ENCODE results near the gene BRCA1. TPM values are rescaled to one million over a fixed set of nuclear protein-coding genes. Genes with fewer than 3 reads are reported as not detected.
"Not testable (repeated sequence)": the region's sequence is repeated elsewhere in the genome, so short reads cannot be mapped to it uniquely, and the experiment has no call there.

BRCA1 gene
- total RNA-seq, 1 experiment from 2014 or later: 27.9 TPM

- no peak for DNase-seq
- Histone ChIP-seq H3K4me3 (ENCODE audit: insufficient read depth, low read depth, low read length) (no peak overlapping the region), H3K27me3 (ENCODE audit: control insufficient read depth, insufficient read depth, low read length) (no peaks in the 10 kb centered on the region), H3K36me3 (replicated peaks; ENCODE audit: control insufficient read depth, insufficient read depth, low read length) (no peaks in the 10 kb centered on the region; the same call in 1 of the 2 replicates)
Measured at GRCh38 chr17:43142153-43142552, 17.0 kb upstream of the BRCA1 start.

- H3K27me3 ChIP-seq (ENCODE audit: control insufficient read depth, insufficient read depth, low read length): no peaks in the 10 kb centered on the region
- no peak overlapping the region for H3K4me3 ChIP-seq (ENCODE audit: insufficient read depth, low read depth, low read length)
- no peak for DNase-seq
- no peaks in the 10 kb centered on the region; the same call in 1 of the 2 replicates for H3K36me3 ChIP-seq (replicated peaks; ENCODE audit: control insufficient read depth, insufficient read depth, low read length)
Measured at GRCh38 chr17:43140396-43141332, 15.5 kb upstream of the BRCA1 start.

- H3K36me3 ChIP-seq (replicated peaks; ENCODE audit: control insufficient read depth, insufficient read depth, low read length); H3K4me3 ChIP-seq (ENCODE audit: insufficient read depth, low read depth, low read length); DNase-seq; H3K27me3 ChIP-seq (ENCODE audit: control insufficient read depth, insufficient read depth, low read length): not testable (repeated sequence)
Measured at GRCh38 chr17:43138531-43138930, 13.4 kb upstream of the BRCA1 start.

- H3K36me3 ChIP-seq (replicated peaks; ENCODE audit: control insufficient read depth, insufficient read depth, low read length); DNase-seq; H3K27me3 ChIP-seq (ENCODE audit: control insufficient read depth, insufficient read depth, low read length); H3K4me3 ChIP-seq (ENCODE audit: insufficient read depth, low read depth, low read length): not testable (repeated sequence)
Measured at GRCh38 chr17:43136574-43136973, 11.4 kb upstream of the BRCA1 start.

- DNase-seq: peak; percentile 48
- Histone ChIP-seq H3K36me3 (replicated peaks; ENCODE audit: control insufficient read depth, insufficient read depth, low read length) (peaks cover 1% of the 10 kb centered on the region; the same call in 1 of the 2 replicates), H3K27me3 (ENCODE audit: control insufficient read depth, insufficient read depth, low read length) (no peaks in the 10 kb centered on the region), H3K4me3 (ENCODE audit: insufficient read depth, low read depth, low read length) (no peak overlapping the region)
Measured at GRCh38 chr17:43135454-43135819, 10.3 kb upstream of the BRCA1 start.

- Histone ChIP-seq H3K4me3 (ENCODE audit: insufficient read depth, low read depth, low read length) (no peak overlapping the region), H3K27me3 (ENCODE audit: control insufficient read depth, insufficient read depth, low read length) (no peaks in the 10 kb centered on the region), H3K36me3 (replicated peaks; ENCODE audit: control insufficient read depth, insufficient read depth, low read length) (peaks cover 1% of the 10 kb centered on the region; the same call in 1 of the 2 replicates)
- peak; percentile 41 for DNase-seq
Measured at GRCh38 chr17:43134774-43135453, 9.8 kb upstream of the BRCA1 start.

GRCh38 chr17:43133439-43133838, 8.3 kb upstream of the BRCA1 start:
- H3K27me3 ChIP-seq (ENCODE audit: control insufficient read depth, insufficient read depth, low read length); H3K4me3 ChIP-seq (ENCODE audit: insufficient read depth, low read depth, low read length); H3K36me3 ChIP-seq (replicated peaks; ENCODE audit: control insufficient read depth, insufficient read depth, low read length); DNase-seq: not testable (repeated sequence)

- no peak for DNase-seq
- Histone ChIP-seq H3K36me3 (replicated peaks; ENCODE audit: control insufficient read depth, insufficient read depth, low read length) (peaks cover 1% of the 10 kb centered on the region; the same call in 1 of the 2 replicates), H3K4me3 (ENCODE audit: insufficient read depth, low read depth, low read length) (no peak overlapping the region), H3K27me3 (ENCODE audit: control insufficient read depth, insufficient read depth, low read length) (no peaks in the 10 kb centered on the region)
Measured at GRCh38 chr17:43132117-43132516, 7.0 kb upstream of the BRCA1 start.

- Histone ChIP-seq H3K36me3 (replicated peaks; ENCODE audit: control insufficient read depth, insufficient read depth, low read length) (peaks cover 1% of the 10 kb centered on the region; the same call in 1 of the 2 replicates), H3K4me3 (ENCODE audit: insufficient read depth, low read depth, low read length) (no peak overlapping the region), H3K27me3 (ENCODE audit: control insufficient read depth, insufficient read depth, low read length) (no peaks in the 10 kb centered on the region)
- no peak for DNase-seq
Measured at GRCh38 chr17:43129671-43130010, 4.5 kb upstream of the BRCA1 start.

GRCh38 chr17:43127333-43127876, 2.2 kb upstream of the BRCA1 start:
- H3K4me3 ChIP-seq (ENCODE audit: insufficient read depth, low read depth, low read length); DNase-seq; H3K27me3 ChIP-seq (ENCODE audit: control insufficient read depth, insufficient read depth, low read length); H3K36me3 ChIP-seq (replicated peaks; ENCODE audit: control insufficient read depth, insufficient read depth, low read length): not testable (repeated sequence)

GRCh38 chr17:43126911-43127290, 1.7 kb upstream of the BRCA1 start:
- Histone ChIP-seq H3K36me3 (replicated peaks; ENCODE audit: control insufficient read depth, insufficient read depth, low read length) (no peaks in the 10 kb centered on the region), H3K4me3 (ENCODE audit: insufficient read depth, low read depth, low read length) (peak overlapping the region; percentile 75; the same call in 1 of the 2 replicates), H3K27me3 (ENCODE audit: control insufficient read depth, insufficient read depth, low read length) (no peaks in the 10 kb centered on the region)
- DNase-seq: no peak

- no peaks in the 10 kb centered on the region for H3K36me3 ChIP-seq (replicated peaks; ENCODE audit: control insufficient read depth, insufficient read depth, low read length)
- peak; percentile 63 for DNase-seq
- H3K4me3 ChIP-seq (ENCODE audit: insufficient read depth, low read depth, low read length): peak overlapping the region; percentile 75
- H3K27me3 ChIP-seq (ENCODE audit: control insufficient read depth, insufficient read depth, low read length): no peaks in the 10 kb centered on the region
Measured at GRCh38 chr17:43125967-43126910, 1.1 kb upstream of the BRCA1 start.

- DNase-seq: no peak
- no peak overlapping the region for H3K4me3 ChIP-seq (ENCODE audit: insufficient read depth, low read depth, low read length)
- H3K27me3 ChIP-seq (ENCODE audit: control insufficient read depth, insufficient read depth, low read length): no peaks in the 10 kb centered on the region
- H3K36me3 ChIP-seq (replicated peaks; ENCODE audit: control insufficient read depth, insufficient read depth, low read length): no peaks in the 10 kb centered on the region
Measured at GRCh38 chr17:43118679-43119615, 6.2 kb downstream of the BRCA1 start.

Measured in H7 (cell line).